ENCODE data around the gene HIC1. TPM values are rescaled to one million over a fixed set of nuclear protein-coding genes. Genes with fewer than 3 reads are reported as not detected.
A peak's percentile ranks its signal among the peaks of the same experiment; 100 is the strongest.

The HIC1 gene
- total and polyA plus RNA-seq, 9 donors: 3.9 to 108 (median 60.8) TPM

DNA sequence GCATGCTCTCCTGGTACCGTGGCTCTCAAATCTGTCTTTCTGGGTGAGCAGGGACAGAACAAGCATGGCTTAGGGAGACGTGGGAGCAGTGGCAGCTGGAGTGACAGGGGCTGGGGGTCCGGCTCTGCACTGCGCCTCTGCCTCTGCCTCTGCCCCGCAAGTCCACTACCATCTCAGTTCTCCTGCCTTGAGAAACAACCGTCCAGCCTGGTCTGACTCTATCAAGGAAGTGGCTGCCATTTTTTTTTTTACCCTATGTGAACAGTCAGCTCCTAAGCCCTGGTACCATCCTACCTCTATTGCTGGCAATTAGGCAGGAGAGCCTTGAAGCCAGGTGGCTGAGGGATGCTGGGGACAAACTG lies 16.1 kb downstream of the HIC1 start:
- intact Hi-C loops (cut with DNase I): no loop called here
- no peaks in the 10 kb centered on the region for H3K27me3 ChIP-seq
- H3K4me1 ChIP-seq (ENCODE audit: insufficient read depth): peaks cover 43% of the 10 kb centered on the region
- H3K4me3 ChIP-seq: no peak overlapping the region
- no peak for DNase-seq
- WGBS, 3 donors: 87 to 96% (median 92%) methylated on average over 6 of the region's 6 CpGs
- H3K27ac ChIP-seq: peak overlapping the region; percentile 75 to 76
- H3K36me3 ChIP-seq: no peaks in the 10 kb centered on the region
- H3K9me3 ChIP-seq: no peaks in the 10 kb centered on the region
- TF ChIP-seq POLR2A (IDR thresholded peaks at IDR 0.05) (no peak), EP300 (IDR thresholded peaks at IDR 0.05) (no peak)
- TF ChIP-seq, protein P1, sequence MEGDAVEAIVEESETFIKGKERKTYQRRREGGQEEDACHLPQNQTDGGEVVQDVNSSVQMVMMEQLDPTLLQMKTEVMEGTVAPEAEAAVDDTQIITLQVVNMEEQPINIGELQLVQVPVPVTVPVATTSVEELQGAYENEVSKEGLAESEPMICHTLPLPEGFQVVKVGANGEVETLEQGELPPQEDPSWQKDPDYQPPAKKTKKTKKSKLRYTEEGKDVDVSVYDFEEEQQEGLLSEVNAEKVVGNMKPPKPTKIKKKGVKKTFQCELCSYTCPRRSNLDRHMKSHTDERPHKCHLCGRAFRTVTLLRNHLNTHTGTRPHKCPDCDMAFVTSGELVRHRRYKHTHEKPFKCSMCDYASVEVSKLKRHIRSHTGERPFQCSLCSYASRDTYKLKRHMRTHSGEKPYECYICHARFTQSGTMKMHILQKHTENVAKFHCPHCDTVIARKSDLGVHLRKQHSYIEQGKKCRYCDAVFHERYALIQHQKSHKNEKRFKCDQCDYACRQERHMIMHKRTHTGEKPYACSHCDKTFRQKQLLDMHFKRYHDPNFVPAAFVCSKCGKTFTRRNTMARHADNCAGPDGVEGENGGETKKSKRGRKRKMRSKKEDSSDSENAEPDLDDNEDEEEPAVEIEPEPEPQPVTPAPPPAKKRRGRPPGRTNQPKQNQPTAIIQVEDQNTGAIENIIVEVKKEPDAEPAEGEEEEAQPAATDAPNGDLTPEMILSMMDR (IDR thresholded peaks at IDR 0.05): no peak

DNA sequence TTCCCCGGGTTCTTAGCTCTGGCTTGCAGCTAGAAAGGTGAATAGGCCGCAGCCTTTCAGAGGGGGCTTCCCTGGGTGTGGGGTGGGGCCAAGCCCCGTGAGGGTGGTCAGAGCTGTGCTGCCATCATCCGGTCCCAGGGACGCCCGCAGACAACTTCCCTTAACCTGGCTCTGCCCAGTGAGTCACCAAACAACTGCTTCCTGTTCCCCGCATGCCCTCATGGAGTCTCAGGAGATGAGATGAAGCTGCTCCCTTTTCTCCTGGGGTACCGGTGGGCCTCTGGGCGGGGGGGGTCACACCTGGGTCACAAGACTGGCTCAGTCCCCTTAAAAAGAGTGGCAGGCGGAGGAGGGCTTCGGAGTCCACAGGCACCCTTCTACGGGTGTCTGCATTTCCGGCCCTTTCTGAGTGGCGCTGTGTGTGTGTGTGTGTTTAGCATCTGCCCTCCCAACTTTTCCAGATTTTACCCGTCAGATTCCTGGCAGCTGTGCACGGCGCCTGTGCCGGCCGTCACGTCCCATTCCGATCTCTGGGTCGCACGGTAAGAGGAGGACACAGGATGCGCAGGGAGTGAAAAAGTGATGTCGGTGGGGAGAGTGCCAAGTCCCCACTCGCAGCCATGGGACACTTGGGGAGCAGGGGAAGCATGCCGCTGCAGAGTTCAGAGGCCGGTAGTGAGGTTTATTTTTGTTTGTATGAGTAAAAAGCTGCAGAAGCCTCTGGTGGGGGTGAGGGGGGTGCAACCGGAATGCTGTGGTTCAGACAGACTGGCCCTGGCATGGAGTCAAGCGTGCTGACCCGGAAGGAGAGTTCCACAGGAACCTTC lies 16.8 kb downstream of the HIC1 start:
- Histone ChIP-seq H3K9me3 (no peaks in the 10 kb centered on the region), H3K36me3 (no peaks in the 10 kb centered on the region), H3K4me1 (ENCODE audit: insufficient read depth) (peaks cover 42% of the 10 kb centered on the region), H3K4me3 (no peak overlapping the region), H3K27ac (peak overlapping the region; percentile 75 to 76), H3K27me3 (no peaks in the 10 kb centered on the region)
- intact Hi-C loops (cut with DNase I): no loop called here
- peak; percentile 64 to 81 (median 67) for DNase-seq
- WGBS, 3 donors: 21 to 29% (median 23%) methylated on average over 30 to 31 of the region's 31 CpGs
- TF ChIP-seq POLR2A (IDR thresholded peaks at IDR 0.05) (no peak), EP300 (IDR thresholded peaks at IDR 0.05) (peak; percentile 34)
- TF ChIP-seq, protein P1 (IDR thresholded peaks at IDR 0.05): no peak

DNA sequence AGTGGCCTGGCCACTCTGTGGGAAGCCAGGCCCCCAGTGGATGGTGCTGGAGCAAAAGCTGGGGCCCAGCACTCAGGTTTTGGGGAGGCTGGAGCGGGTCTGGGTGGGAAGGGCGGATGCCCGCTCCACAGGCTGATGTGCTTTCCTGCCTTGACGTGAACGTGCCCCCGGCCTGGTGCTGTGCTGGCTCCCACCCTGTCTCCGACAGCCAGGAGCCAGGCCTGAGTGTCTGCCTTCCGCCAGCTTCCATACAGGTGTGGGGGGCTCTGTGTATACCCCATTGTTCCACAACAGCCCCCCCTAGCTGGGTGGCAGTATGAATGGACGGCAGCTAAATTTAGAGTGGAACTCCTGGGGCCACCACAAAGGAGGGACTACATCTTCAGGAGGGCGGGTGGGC lies 20.0 kb downstream of the HIC1 start:
- 80 to 89% (median 83%) methylated on average over 10 of the region's 10 CpGs for WGBS, 3 donors
- no peak for TF ChIP-seq POLR2A (IDR thresholded peaks at IDR 0.05)
- no peaks in the 10 kb centered on the region for H3K27me3 ChIP-seq
- H3K27ac ChIP-seq: peak overlapping the region in 1 of 2 donors; percentile 78
- no peak overlapping the region for H3K4me3 ChIP-seq
- intact Hi-C loops (cut with DNase I): no loop called here
- H3K9me3 ChIP-seq: no peaks in the 10 kb centered on the region
- no peaks in the 10 kb centered on the region for H3K36me3 ChIP-seq
- DNase-seq: no peak
- peaks cover 24% of the 10 kb centered on the region for H3K4me1 ChIP-seq (ENCODE audit: insufficient read depth)

DNA sequence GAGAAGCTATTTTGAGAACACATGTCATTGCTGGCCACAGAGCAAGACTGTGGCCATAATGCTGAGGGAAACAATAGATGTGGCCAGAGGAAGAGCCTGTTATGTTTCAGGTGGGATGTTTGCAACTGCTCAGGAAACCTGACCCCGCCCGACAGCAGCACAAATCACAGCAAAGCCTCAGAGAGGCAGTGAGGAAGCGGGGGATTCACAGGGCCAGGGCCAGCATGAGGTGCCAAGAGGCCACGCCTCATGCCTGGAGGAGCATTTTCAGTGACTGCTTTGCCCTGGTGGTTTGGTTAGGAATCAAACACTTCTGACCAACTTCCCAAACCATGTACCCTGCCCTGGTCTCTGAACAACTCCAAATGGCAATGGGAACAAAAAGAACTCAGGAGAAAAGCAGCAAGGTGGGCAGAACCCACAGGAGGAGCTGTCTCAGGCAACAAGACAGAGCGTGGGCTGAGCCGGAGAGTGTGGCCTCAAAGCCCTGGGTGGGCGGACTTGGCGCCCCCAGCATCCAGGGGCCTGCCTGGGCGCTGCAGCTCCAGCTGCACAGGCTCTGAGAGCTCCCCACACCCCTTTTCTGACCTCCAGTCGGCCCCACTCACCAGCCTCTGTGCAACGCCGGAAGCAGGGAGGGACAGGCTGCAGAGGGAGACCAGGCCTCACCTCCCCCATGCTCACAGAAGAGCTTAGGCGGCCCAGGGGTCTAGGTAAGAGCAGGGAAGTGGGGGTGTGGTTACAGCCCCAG lies 20.6 kb downstream of the HIC1 start:
- Histone ChIP-seq H3K9me3 (no peaks in the 10 kb centered on the region), H3K4me1 (ENCODE audit: insufficient read depth) (peaks cover 24% of the 10 kb centered on the region), H3K36me3 (no peaks in the 10 kb centered on the region), H3K27me3 (no peaks in the 10 kb centered on the region), H3K27ac (peak overlapping the region in 1 of 2 donors; percentile 78), H3K4me3 (no peak overlapping the region)
- TF ChIP-seq POLR2A (IDR thresholded peaks at IDR 0.05) (no peak), EP300 (IDR thresholded peaks at IDR 0.05) (no peak)
- TF ChIP-seq, protein P1 (IDR thresholded peaks at IDR 0.05): no peak
- peak; percentile 58 to 74 (median 71) for DNase-seq
- WGBS, 3 donors: 23 to 36% (median 31%) methylated on average over 12 to 13 of the region's 13 CpGs
- intact Hi-C loops (cut with DNase I): no loop called here
